Endometrial microvascular endothelial cells (primary cell): Measurements from ENCODE around the gene OR4K5. TPM values are rescaled to one million over a fixed set of nuclear protein-coding genes. Genes with fewer than 3 reads are reported as not detected.
"Not testable (repeated sequence)": the region's sequence is repeated elsewhere in the genome, so short reads cannot be mapped to it uniquely, and the experiment has no call there.

Experiments
- in situ Hi-C: cut with HindIII; loops from 2 replicates; pipeline ENCODE4 v1.10.0; 2017; ENCODE audit warnings: low sequenced_read_pairs, low pct_unique_long_range_greater_than_20kb; ENCODE audit errors: inconsistent ontology term
- total RNA-seq: library from RNA; depleted of rRNA; stranded (reverse); fragments of >200 nt; gene quantifications from one replicate; pipeline ENCODE4 v1.2.3, GENCODE V29; 2015; ENCODE audit errors: inconsistent ontology term

The OR4K5 gene
- total RNA-seq = not detected

- in situ Hi-C loops = no loop called here
Measured at GRCh38 chr14:19920021-19920657, at the start of gene OR4K5. Gene OR4K5, plus strand, starts transcription at chr14:19920607. Its CDS starts 0 bp downstream, at chr14:19920607.

- in situ Hi-C loops = no loop called here
Measured at GRCh38 chr14:19873178-19873577, 47.2 kb upstream of the OR4K5 start.

GRCh38 chr14:19874842-19875241, 45.6 kb upstream of the OR4K5 start, which contains the start of gene OR4K2:
Gene OR4K2, plus strand, starts transcription at chr14:19875142. Its CDS starts 1,126 bp downstream, at chr14:19876268.
- in situ Hi-C loops = no loop called here

- in situ Hi-C loops = no loop called here
Measured at GRCh38 chr14:19878029-19878642, 42.3 kb upstream of the OR4K5 start.

GRCh38 chr14:19895282-19895681, 25.1 kb upstream of the OR4K5 start:
- in situ Hi-C loops = no loop called here

- in situ Hi-C loops = no loop called here
Measured at GRCh38 chr14:19900999-19901398, 19.4 kb upstream of the OR4K5 start.

- in situ Hi-C loops = no loop called here
Measured at GRCh38 chr14:19902409-19902808, 18.0 kb upstream of the OR4K5 start.

- in situ Hi-C loops = no loop called here
Measured at GRCh38 chr14:19906665-19907064, 13.7 kb upstream of the OR4K5 start.

- in situ Hi-C loops = no loop called here
Measured at GRCh38 chr14:19911114-19911513, 9.3 kb upstream of the OR4K5 start.

- in situ Hi-C loops = no loop called here
Measured at GRCh38 chr14:19917243-19917642, 3.2 kb upstream of the OR4K5 start.

- in situ Hi-C loops = no loop called here
Measured at GRCh38 chr14:19917955-19918518, 2.4 kb upstream of the OR4K5 start.

GRCh38 chr14:19918553-19919264, 1.7 kb upstream of the OR4K5 start:
- in situ Hi-C loops = no loop called here

- in situ Hi-C loops = no loop called here
Measured at GRCh38 chr14:19930617-19931016, 10.2 kb downstream of the OR4K5 start, which contains the start of gene OR4K1. Gene OR4K1, plus strand, starts transcription at chr14:19930917. Its CDS starts 4,750 bp downstream, at chr14:19935667.

GRCh38 chr14:19941668-19942067, 21.3 kb downstream of the OR4K5 start:
- in situ Hi-C loops = no loop called here

GRCh38 chr14:19947413-19948090, 27.1 kb downstream of the OR4K5 start:
- in situ Hi-C loops = no loop called here

GRCh38 chr14:19949218-19949617, 28.8 kb downstream of the OR4K5 start:
- in situ Hi-C loops = no loop called here

- in situ Hi-C loops = not testable (repeated sequence)
Measured at GRCh38 chr14:19969735-19970134, 49.3 kb downstream of the OR4K5 start.
